ENCODE measurements around the gene DDX1.

GRCh38 chr2:15633043-15633970 lies 41.6 kb downstream of the DDX1 start:
- no peak for TF ChIP-seq EZH2 (IDR thresholded peaks at IDR 0.05)
- no peak for TF ChIP-seq CTCF (IDR thresholded peaks at IDR 0.05)
- TF ChIP-seq EZH2phosphoT487 (IDR thresholded peaks at IDR 0.05): no peak

Data from neural progenitor cell (in vitro differentiated cells).